SK-N-SH treated with all-trans-retinoic acid at 6 μM for 48 hours (cell line): Measurements from ENCODE around the gene CALHM4.

Source experiments
- ARNTL ChIP-seq: fragments of 450-650 bp; formaldehyde crosslinking; IDR thresholded peaks from 2 replicates; pipeline ENCODE4 v1.5.0; 2020; ENCODE audit warnings: low read depth, mild to moderate bottlenecking, moderate library complexity, borderline replicate concordance
- BACH2 ChIP-seq: fragments of 250-450 bp; sonication (Bioruptor Pico); IDR thresholded peaks from 2 replicates; pipeline ENCODE4 v1.9.0; 2021; ENCODE audit warnings: mild to moderate bottlenecking, borderline replicate concordance
- GLIS3 ChIP-seq: fragments of 250-450 bp; sonication (Bioruptor Pico); IDR thresholded peaks from 2 replicates; pipeline ENCODE4 v1.5.0; 2020; ENCODE audit warnings: mild to moderate bottlenecking, moderate library complexity
- POU6F1 ChIP-seq: fragments of 250-450 bp; sonication (Bioruptor Pico); IDR thresholded peaks from 2 replicates; pipeline ENCODE4 v1.8.0; 2021; ENCODE audit warnings: low read depth, mild to moderate bottlenecking, moderate library complexity, borderline replicate concordance
- RARB ChIP-seq: fragments of 250-450 bp; sonication (Bioruptor Pico); IDR thresholded peaks from 2 replicates; pipeline ENCODE4 v1.8.0; 2021; ENCODE audit warnings: mild to moderate bottlenecking, moderate library complexity
- SNAI2 ChIP-seq: fragments of 250-450 bp; sonication (Bioruptor Pico); IDR thresholded peaks from 2 replicates; pipeline ENCODE4 v1.5.0; 2020; ENCODE audit warnings: mild to moderate bottlenecking, moderate library complexity
- TCF4 ChIP-seq: fragments of 250-450 bp; sonication (Bioruptor Pico); IDR thresholded peaks from 2 replicates; pipeline ENCODE4 v1.8.0; 2021; ENCODE audit warnings: mild to moderate bottlenecking, moderate library complexity, borderline replicate concordance
- TOX ChIP-seq: fragments of 250-450 bp; sonication (Bioruptor Pico); IDR thresholded peaks from 2 replicates; pipeline ENCODE4 v1.8.0; 2021; ENCODE audit warnings: mild to moderate bottlenecking, moderate library complexity, borderline replicate concordance
- ZFP3 ChIP-seq: fragments of 250-450 bp; sonication (Bioruptor Pico); IDR thresholded peaks from 2 replicates; pipeline ENCODE4 v1.5.0; 2020; ENCODE audit warnings: mild to moderate bottlenecking, moderate library complexity
- ZFP30 ChIP-seq: fragments of 450-650 bp; formaldehyde crosslinking; IDR thresholded peaks from 2 replicates; pipeline ENCODE4 v1.5.0; 2022; ENCODE audit warnings: mild to moderate bottlenecking, moderate library complexity
- ZNF70 ChIP-seq: fragments of 450-650 bp; formaldehyde crosslinking; IDR thresholded peaks from 2 replicates; pipeline ENCODE4 v1.5.0; 2020; ENCODE audit warnings: mild to moderate bottlenecking, moderate library complexity
- ZNF8 ChIP-seq: fragments of 450-650 bp; formaldehyde crosslinking; IDR thresholded peaks from 2 replicates; pipeline ENCODE4 v1.5.0; 2020; ENCODE audit warnings: mild to moderate bottlenecking, moderate library complexity
- TF ChIP-seq, protein P1 (sequence below): fragments of 250-450 bp; sonication (Bioruptor Pico); IDR thresholded peaks from 2 replicates; pipeline ENCODE4 v1.8.0; 2020; ENCODE audit warnings: mild to moderate bottlenecking, moderate library complexity, borderline replicate concordance
- TF ChIP-seq, protein P2 (sequence below): fragments of 250-450 bp; sonication (Bioruptor Pico); IDR thresholded peaks from 2 replicates; pipeline ENCODE4 v1.5.0; 2020; ENCODE audit warnings: mild to moderate bottlenecking, moderate library complexity

GRCh38 chr6:116571683-116572000 lies 18.1 kb downstream of the CALHM4 start:
- TF ChIP-seq GLIS3 (CRISPR knock-in tag), result no peak
- TF ChIP-seq BACH2 (CRISPR knock-in tag), result no peak
- TF ChIP-seq, protein P1, sequence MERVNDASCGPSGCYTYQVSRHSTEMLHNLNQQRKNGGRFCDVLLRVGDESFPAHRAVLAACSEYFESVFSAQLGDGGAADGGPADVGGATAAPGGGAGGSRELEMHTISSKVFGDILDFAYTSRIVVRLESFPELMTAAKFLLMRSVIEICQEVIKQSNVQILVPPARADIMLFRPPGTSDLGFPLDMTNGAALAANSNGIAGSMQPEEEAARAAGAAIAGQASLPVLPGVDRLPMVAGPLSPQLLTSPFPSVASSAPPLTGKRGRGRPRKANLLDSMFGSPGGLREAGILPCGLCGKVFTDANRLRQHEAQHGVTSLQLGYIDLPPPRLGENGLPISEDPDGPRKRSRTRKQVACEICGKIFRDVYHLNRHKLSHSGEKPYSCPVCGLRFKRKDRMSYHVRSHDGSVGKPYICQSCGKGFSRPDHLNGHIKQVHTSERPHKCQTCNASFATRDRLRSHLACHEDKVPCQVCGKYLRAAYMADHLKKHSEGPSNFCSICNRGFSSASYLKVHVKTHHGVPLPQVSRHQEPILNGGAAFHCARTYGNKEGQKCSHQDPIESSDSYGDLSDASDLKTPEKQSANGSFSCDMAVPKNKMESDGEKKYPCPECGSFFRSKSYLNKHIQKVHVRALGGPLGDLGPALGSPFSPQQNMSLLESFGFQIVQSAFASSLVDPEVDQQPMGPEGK (CRISPR knock-in tag), result no peak
- no peak for TF ChIP-seq ZFP3 (CRISPR knock-in tag)
- TF ChIP-seq, protein P2, sequence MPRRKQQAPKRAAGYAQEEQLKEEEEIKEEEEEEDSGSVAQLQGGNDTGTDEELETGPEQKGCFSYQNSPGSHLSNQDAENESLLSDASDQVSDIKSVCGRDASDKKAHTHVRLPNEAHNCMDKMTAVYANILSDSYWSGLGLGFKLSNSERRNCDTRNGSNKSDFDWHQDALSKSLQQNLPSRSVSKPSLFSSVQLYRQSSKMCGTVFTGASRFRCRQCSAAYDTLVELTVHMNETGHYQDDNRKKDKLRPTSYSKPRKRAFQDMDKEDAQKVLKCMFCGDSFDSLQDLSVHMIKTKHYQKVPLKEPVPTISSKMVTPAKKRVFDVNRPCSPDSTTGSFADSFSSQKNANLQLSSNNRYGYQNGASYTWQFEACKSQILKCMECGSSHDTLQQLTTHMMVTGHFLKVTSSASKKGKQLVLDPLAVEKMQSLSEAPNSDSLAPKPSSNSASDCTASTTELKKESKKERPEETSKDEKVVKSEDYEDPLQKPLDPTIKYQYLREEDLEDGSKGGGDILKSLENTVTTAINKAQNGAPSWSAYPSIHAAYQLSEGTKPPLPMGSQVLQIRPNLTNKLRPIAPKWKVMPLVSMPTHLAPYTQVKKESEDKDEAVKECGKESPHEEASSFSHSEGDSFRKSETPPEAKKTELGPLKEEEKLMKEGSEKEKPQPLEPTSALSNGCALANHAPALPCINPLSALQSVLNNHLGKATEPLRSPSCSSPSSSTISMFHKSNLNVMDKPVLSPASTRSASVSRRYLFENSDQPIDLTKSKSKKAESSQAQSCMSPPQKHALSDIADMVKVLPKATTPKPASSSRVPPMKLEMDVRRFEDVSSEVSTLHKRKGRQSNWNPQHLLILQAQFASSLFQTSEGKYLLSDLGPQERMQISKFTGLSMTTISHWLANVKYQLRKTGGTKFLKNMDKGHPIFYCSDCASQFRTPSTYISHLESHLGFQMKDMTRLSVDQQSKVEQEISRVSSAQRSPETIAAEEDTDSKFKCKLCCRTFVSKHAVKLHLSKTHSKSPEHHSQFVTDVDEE, result no peak
- no peak for TF ChIP-seq ZFP30 (CRISPR knock-in tag)
- no peak for TF ChIP-seq ZNF70 (CRISPR knock-in tag)
- TF ChIP-seq TCF4, result no peak
- no peak for TF ChIP-seq ARNTL (CRISPR knock-in tag)
- TF ChIP-seq SNAI2, result no peak
- TF ChIP-seq ZNF8, result no peak
- no peak for TF ChIP-seq RARB (CRISPR knock-in tag)
- TF ChIP-seq TOX, result no peak
- no peak for TF ChIP-seq POU6F1 (CRISPR knock-in tag)
